GM21529 (cell line): Measurements from ENCODE around the gene NFATC1.

Source experiments
- ATAC-seq: cut with Tn5 transposase; IDR thresholded peaks from one replicate; pipeline ENCODE4 v1.9.1; 2021; ENCODE audit not compliant: unreplicated experiment

Gene NFATC1

DNA sequence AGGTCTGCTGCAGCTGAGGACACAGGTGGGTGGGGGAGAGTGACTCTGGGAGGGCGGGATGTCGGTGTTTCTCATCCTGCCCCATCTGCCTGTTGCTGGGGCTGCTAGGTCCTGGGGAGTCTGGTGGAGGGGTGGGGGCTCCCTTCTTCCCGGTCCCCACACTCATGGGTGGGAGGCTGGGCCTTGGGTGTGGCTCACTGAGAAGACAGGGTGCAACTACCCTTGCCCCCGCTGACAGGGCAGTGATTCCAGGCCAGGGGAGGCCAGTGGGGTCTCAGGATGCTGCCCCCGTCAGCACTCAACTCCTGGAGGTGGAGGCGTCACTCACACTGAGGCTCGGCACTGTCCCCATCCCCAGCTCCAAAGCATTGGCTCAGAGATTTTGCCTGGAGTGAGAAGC, 7.7 kb upstream of the NFATC1 start:
- ATAC-seq: no peak

DNA sequence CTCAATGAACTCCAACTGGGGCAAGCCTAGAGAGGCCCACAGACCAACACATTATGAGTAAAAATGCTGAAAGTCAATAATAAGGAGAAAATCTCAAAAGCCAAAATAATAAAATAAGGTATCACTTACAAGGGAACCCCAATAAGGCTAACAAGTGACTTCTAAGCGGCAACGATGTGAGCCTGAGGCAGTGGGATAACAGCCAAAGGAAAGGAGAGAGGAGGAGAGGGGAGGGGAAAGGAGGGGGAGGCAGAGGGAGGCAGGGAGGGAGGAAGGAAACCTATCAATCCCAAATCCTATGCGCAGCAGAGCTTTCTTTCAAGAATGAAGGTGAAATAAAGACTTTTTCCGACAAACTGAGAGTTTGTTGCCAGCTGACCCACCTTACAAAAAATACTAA, 6.0 kb upstream of the NFATC1 start:
- no peak for ATAC-seq

DNA sequence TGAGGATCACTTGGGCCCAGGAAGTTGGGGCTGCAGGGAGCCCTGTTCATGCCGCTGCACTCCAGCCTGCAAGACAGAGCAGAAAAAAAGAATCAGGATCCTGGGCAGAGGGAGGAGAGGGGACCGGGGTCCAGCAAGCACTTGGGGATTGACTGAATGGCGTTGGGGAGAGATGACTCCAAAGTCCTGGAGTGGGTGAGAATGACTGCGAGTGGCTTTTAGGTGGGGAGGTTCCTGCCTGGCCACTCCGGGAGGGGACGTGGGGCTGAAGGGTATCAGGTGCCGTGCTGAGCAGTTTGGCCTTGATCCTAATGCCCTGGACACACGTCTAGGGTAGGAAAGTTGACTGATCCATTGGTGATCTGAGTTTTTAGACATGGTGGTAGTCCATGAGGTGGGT, 3.5 kb upstream of the NFATC1 start:
- ATAC-seq: no peak

- ATAC-seq: no peak
These were observed 2.5 kb upstream of the NFATC1 start for GRCh38 chr18:79393181-79393634.

GRCh38 chr18:79393635-79394533, 1.8 kb upstream of the NFATC1 start:
- no peak for ATAC-seq

DNA sequence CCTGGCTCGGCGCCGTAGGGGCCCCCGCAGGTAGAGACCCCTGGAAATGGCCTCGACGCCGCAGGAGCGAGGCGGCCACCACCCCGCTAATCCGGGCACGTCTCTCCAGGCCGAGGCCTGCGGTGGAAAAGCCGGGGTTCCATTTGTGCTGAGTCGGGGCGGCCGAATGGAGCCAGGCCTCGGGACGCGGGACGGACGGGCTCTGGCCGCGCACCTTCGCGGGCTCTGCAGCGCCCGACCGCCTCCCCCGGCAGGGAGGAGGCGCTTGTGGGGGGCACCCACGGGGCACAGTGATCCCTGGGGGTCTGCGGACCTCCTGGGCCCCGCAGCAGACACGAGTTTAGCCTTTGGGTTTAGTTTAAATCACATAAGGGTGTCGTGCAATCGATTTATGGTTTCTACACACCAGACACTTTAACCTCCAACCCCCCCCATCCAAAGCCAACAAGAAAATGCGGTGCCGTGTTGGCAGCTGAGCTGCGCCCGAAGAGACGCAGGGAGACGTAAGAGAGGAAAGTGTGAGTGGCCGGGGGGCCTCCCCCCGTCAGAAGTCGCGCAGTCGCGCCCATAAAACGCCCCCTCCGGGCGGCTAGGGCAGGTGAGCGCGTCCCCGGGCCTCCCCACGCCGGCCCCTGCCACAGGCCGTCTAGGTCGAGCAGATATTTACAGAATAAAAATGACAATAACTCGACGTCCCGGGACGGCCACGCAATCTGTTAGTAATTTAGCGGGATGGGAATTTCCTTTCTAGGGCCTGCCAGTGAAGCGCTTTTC, 1.0 kb upstream of the NFATC1 start:
- ATAC-seq: no peak

GRCh38 chr18:79395308-79395640, 456 bp upstream of the NFATC1 start:
- ATAC-seq: no peak

GRCh38 chr18:79396431-79397246, 909 bp downstream of the NFATC1 start:
- peak; percentile 30 for ATAC-seq

DNA sequence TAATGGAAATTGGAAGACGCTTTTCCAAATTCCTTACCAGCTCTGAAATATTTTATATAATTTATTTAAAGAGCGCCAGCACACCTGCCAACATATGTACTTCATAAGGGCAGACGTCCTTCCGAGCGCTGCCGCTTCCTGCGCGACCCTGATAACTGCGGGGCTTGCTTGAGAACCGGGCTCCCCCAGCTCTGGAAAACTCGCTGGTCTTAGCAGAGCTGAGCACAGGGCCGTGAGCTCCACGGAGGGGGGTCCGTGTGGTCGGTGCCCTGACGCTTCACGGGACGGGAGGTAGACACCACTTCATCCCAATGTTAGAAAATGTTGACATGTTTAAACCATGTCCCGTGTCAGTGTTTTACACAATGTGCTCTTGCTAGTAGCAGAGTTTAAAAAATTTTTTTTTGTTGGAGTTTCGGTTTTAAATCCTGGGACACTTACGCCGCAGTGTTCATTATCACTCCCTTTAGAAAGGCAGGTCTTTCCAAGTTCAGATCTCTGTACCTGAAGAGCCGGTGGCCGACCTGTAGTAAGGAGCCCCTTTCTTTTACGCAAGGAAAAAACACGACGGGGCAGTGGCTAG, 1.6 kb downstream of the NFATC1 start:
- no peak for ATAC-seq

- ATAC-seq: no peak
These were observed 2.4 kb downstream of the NFATC1 start for GRCh38 chr18:79397830-79398761.

DNA sequence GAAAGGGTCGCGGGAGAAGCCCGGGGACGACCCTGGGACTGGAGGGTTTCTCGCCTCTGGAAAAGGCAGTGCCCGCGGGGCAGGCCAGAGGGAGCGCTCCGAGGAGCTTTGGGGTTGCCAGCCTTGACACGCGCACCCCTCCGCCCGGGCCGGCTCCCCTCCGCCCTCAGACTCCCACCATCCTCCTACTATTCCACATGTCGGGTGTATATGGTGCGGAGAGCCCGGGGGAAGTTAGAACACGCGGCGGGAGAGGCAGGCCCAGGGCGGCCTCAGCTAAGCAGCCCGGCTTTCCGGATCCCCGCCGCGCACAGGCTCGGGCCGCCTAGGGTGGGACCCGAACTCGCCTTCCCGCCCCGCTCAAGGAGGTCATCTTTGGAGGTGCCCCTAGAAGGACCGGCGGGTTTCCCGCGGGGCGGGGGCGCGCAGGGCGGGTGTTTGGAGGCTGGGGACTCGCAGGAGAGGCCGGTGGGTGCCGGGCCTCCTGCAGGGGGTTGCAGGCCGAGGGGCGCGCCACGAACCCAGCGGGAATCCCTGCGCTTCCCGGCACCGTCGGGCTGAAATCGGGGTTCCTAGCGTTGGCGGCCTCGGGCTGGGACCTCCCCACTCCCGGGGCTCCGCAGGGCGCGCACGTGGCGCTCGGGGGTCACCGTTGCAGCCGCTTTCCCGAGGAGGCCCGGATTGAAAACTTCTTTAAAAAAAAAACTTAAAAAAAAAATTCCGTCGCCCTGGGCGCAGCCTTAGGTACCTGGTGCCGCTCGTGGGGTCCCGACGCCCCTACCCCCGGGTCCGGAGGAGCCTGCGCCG, 3.7 kb downstream of the NFATC1 start:
- ATAC-seq: no peak

DNA sequence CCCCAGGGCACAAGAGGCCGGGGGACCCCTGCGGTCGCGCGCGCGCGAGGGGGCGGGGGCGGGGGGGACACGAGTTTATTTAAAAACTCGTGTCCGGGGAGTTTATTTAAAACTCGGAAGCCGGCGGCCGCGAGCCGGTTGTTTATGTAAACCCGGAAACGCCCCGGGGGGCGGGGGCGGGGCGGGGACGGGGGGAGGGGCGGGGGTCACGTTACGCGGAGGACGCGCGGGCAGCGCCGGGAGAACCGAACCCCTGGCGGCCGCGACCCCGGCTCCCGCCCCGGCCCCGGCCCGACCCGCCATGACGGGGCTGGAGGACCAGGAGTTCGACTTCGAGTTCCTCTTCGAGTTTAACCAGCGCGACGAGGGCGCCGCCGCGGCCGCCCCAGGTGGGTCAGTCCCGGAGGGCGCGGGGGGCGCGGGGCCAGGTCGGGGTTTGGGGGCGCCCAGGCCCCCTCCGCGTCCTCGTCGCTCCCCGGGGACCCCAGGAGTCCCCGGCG, 4.4 kb downstream of the NFATC1 start:
- ATAC-seq: peak; percentile 25

DNA sequence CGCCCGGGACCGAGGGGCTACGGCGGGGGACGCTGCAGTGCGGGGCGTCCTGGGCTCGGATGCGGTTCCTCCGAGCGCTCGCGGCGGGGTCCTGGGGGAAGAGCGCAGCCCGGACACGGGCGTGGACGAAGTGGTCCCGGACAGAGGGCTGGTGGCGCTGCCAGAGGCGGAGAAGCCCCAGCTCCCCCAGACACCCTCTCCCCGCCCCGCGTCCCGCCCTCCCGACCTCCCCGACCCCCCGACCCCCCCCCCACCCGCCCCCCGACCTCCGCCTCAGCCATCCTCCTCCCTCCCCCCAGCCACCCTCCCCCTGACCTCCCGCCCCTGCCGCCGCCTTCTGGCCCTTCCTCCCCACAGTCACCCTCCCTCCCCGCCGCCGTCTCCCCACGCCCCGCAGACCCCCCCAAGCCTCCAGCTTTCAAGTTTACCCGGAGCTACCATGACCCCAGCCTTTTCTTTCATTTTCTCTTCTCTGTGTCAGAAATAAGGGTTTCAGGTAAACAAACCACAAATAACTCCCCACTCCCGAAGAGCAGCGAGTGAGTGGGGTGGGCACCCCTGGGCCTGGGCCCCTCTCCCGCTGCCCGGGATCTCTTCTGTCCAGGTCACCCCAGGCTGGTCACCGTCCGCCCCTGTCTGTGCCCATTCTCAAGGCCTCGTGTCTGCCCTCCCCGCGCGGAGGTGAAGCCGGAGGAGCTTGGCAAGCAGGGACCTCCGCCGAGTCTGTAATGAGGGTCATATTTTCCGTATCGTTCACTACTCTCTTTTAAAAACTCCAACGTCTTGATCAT, 5.1 kb downstream of the NFATC1 start:
- ATAC-seq: peak; percentile 4

DNA sequence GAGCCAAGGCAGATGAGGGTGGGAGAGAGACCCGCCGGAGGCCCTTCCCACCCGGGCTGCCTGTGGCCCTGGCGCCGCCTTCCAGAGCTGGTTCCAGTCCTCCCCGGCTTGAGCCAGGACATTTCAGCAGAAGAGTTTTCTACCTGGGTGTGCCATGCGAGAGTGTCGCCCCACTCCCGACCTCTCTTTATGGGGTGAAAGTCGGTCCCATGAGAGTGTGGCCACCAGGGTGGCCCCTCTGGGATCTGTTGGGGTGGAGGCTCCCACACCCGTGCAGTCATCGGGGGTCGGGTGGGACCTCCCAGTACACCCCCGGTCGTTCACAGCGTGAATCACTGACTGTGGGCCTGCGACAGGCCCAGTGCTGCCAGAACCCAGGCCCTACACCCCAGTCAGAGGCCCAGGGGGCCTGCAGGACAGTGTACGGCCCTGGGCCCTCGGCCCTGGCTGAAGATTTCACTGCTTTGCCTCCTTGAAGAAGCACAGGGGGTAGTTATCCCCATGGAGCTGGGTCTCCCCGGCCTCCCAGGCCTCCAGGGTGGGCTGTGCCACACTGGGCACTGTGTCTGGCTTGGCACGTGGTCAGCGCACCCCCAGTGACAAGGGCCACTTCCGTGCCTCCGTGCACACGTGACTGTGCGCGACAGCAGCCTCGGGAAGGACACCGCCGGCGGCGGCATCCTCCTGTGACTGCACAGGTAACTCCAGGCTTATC, 5.9 kb downstream of the NFATC1 start:
- ATAC-seq: no peak

GRCh38 chr18:79402209-79402576, 6.5 kb downstream of the NFATC1 start:
- no peak for ATAC-seq

DNA sequence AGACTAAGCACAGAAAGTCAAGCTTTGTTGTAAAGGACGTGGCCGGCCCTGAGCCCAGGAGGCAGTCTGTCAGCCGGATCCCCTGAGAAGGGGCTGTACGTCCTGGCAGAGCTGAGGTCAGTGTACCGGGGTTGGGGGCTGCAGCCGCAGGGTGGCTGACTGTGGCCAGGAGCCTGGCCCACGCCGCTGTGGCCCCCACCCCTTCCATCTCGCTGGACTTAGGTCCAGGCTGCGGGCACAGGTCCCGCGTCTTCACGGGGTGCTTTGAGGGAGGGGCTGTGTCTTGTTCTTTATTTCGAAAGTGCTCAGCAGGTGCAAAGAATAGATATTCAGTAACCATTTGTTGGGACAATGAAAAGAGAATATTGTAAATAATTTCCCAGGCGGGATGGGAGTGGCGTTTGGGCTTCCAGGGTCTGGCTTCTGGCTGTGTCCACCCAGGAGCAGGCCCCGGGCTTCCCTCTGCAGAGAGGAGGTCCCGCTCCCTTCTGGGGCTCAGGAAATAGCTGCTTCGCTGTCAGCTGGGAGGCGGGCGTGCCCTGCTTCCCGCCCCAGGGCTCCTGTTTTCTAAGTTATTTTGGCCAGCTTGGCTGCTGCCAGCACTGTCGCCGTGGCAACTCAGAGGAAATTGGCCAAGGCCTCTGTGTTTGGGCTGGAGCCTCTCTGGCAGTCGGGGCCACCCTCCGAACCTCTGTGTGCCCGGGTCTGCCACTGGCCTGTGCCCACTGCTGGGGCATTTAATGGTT, 7.4 kb downstream of the NFATC1 start:
- ATAC-seq: no peak
